KMS-11 (cell line): ENCODE measurements around the gene PPFIBP1.
A peak's percentile ranks its signal among the peaks of the same experiment; 100 is the strongest.

Source experiments
- H2AFZ ChIP-seq: fragments of 200-600 bp; sonication (generic); 2 replicates; pipeline ENCODE4 v1.6.1; 2016; ENCODE audit warnings: antibody characterized with exemption, mixed run types, low read depth
- H3K27ac ChIP-seq: fragments of 200-600 bp; sonication (generic); 2 replicates; pipeline ENCODE4 v1.6.1; 2016; ENCODE audit warnings: mild to moderate bottlenecking, mixed run types
- H3K27me3 ChIP-seq: fragments of 200-600 bp; sonication (generic); 2 replicates; pipeline ENCODE4 v1.6.1; 2017; ENCODE audit warnings: mild to moderate bottlenecking, low read depth, mixed run types, moderate library complexity; ENCODE audit not compliant: insufficient read depth
- H3K36me3 ChIP-seq: fragments of 200-600 bp; sonication (generic); 2 replicates; pipeline ENCODE4 v1.6.1; 2017; ENCODE audit warnings: mild to moderate bottlenecking, mixed run types; ENCODE audit not compliant: insufficient read depth
- H3K4me1 ChIP-seq: fragments of 200-600 bp; sonication (generic); 2 replicates; pipeline ENCODE4 v1.6.1; 2016; ENCODE audit warnings: mild to moderate bottlenecking, low read depth, mixed run types; ENCODE audit not compliant: poor library complexity, severe bottlenecking
- H3K4me2 ChIP-seq: fragments of 200-600 bp; sonication (generic); 2 replicates; pipeline ENCODE4 v1.7.0; 2016; ENCODE audit warnings: mild to moderate bottlenecking, mixed run types
- H3K4me3 ChIP-seq: fragments of 200-600 bp; sonication (generic); IDR thresholded peaks from 2 replicates; pipeline ENCODE4 v1.6.1; 2017; ENCODE audit warnings: low read depth, low read length, mixed read lengths; ENCODE audit not compliant: insufficient read depth
- H3K79me2 ChIP-seq: fragments of 200-600 bp; sonication (generic); 2 replicates; pipeline ENCODE4 v1.6.1; 2016; ENCODE audit warnings: low read depth, mixed run types; ENCODE audit not compliant: insufficient read depth
- H3K9ac ChIP-seq: fragments of 200-600 bp; sonication (generic); 2 replicates; pipeline ENCODE4 v1.6.1; 2016; ENCODE audit warnings: mild to moderate bottlenecking, mixed run types
- H4K20me1 ChIP-seq: fragments of 200-600 bp; sonication (generic); 2 replicates; pipeline ENCODE4 v1.6.1; 2016; ENCODE audit warnings: mild to moderate bottlenecking, mixed run types; ENCODE audit not compliant: insufficient read depth
- TF ChIP-seq, protein P1 (sequence below): fragments of 200-600 bp; sonication (generic); conservative IDR thresholded peaks from 2 replicates; pipeline ENCODE4 v1.6.1; 2017; ENCODE audit warnings: low read depth, mild to moderate bottlenecking, antibody characterized with exemption, low read length, moderate library complexity, mixed read lengths

The PPFIBP1 gene

DNA sequence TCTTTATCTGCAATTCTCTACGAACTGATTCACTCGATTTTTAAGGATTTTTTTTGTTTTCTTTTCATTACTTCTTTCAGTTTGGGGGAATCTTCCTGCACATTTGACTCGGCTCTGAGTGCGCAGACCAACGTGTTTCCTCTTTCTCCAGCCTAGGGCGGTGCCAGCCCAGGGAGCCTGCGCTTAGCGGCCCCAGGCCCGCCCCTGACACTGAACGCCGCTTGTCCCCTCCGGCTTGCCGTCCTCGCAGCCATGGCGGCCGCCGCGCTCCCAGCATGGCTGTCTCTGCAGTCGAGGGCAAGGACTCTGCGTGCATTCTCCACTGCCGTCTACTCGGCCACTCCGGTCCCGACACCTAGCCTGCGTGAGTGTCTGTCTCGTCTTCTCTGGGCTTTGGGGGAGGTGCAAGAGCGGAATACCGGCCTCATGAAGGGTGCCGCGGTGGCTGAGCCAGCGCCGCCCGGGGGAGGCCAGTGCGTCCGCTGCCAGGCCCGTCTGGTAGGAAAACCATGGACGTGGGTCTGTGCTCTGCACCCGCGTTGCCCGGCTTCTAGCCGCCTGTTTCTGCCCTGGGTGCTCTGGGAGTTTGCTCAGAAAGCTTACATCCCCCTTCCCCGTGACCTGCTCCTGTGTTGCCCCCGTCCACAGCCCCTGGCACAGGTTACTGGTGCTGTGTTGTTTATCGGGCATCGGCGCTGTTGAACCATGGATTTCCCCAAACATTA lies 186.7 kb downstream of the PPFIBP1 start, which contains the start of gene MRPS35:
TSS of gene MRPS35 (plus strand) at position 241 of the 725 bp plus-strand sequence. CDS start at position 253, 12 bp downstream.
- H3K4me2 ChIP-seq = peak within 1 kb of the TSS; percentile 81
- H3K9ac ChIP-seq = peak within 1 kb of the TSS; percentile 83
- H3K4me1 ChIP-seq = peaks cover 20% of the 10 kb centered on the region
- H3K27me3 ChIP-seq = no peaks in the 10 kb centered on the region
- H4K20me1 ChIP-seq = no peaks in the 10 kb centered on the region
- H3K36me3 ChIP-seq = no peaks in the 10 kb centered on the region
- peak within 1 kb of the TSS; percentile 90 for H2AFZ ChIP-seq
- H3K4me3 ChIP-seq = peak within 1 kb of the TSS; percentile 47
- H3K27ac ChIP-seq = peak within 1 kb of the TSS; percentile 84
- H3K79me2 ChIP-seq = peaks cover 37% of the 10 kb centered on the region
- TF ChIP-seq, protein P1, sequence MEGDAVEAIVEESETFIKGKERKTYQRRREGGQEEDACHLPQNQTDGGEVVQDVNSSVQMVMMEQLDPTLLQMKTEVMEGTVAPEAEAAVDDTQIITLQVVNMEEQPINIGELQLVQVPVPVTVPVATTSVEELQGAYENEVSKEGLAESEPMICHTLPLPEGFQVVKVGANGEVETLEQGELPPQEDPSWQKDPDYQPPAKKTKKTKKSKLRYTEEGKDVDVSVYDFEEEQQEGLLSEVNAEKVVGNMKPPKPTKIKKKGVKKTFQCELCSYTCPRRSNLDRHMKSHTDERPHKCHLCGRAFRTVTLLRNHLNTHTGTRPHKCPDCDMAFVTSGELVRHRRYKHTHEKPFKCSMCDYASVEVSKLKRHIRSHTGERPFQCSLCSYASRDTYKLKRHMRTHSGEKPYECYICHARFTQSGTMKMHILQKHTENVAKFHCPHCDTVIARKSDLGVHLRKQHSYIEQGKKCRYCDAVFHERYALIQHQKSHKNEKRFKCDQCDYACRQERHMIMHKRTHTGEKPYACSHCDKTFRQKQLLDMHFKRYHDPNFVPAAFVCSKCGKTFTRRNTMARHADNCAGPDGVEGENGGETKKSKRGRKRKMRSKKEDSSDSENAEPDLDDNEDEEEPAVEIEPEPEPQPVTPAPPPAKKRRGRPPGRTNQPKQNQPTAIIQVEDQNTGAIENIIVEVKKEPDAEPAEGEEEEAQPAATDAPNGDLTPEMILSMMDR = no peak

DNA sequence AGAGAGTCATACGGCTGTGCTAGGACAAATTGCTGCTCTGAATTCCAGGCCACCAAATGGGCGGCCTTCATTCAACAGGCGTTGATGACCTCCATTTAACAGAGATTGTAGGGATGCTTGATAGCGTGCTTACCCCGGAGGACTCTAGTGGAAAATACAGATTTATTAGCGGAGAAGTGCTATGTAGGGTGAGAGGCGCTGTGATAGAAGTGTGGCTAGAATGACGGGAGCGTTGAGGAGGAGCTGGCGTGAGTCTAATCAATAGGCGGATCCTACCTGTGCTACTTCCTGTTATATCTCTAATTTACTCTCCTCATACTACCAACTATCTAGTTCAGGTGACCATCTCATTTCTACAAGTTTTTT lies 187.3 kb downstream of the PPFIBP1 start:
- peak overlapping the region; percentile 81 for H3K4me2 ChIP-seq
- H3K27me3 ChIP-seq = no peaks in the 10 kb centered on the region
- H3K36me3 ChIP-seq = no peaks in the 10 kb centered on the region
- peak overlapping the region; percentile 47 for H3K4me3 ChIP-seq
- TF ChIP-seq, protein P1 = no peak
- peak overlapping the region; percentile 90 for H2AFZ ChIP-seq
- H3K9ac ChIP-seq = peak overlapping the region; percentile 83
- H3K27ac ChIP-seq = peak overlapping the region; percentile 84
- no peaks in the 10 kb centered on the region for H4K20me1 ChIP-seq
- peaks cover 20% of the 10 kb centered on the region for H3K4me1 ChIP-seq
- H3K79me2 ChIP-seq = peaks cover 37% of the 10 kb centered on the region

DNA sequence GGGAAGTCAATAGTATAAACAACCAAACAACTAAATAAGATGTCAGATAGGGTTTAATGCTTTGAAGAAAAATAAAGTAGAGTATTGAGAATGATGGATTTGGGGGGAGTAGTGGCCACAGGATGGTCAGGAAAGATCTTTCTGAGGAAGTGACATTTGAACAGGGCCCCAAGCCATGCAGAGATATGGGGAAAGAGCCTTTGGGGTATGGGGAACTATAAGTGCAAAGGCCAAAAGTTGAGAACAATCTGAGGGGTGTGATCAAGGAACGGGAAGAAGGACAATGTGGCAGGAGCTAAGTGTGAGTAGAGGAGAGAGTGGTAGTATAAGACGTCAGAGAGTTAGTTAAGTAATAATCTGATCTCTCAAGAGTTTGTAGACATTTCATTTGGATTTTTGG lies 188.0 kb downstream of the PPFIBP1 start:
- no peak overlapping the region for H2AFZ ChIP-seq
- 0 out of 2 replicates have a peak overlapping the region, but pooled peaks have one; percentile 83 for H3K9ac ChIP-seq
- peaks cover 20% of the 10 kb centered on the region for H3K4me1 ChIP-seq
- peak overlapping the region; percentile 81 for H3K4me2 ChIP-seq
- no peak overlapping the region for H3K27ac ChIP-seq
- no peak overlapping the region for H3K4me3 ChIP-seq
- no peaks in the 10 kb centered on the region for H3K27me3 ChIP-seq
- 0 out of 2 replicates have a peak, but pooled peaks cover 4% of the 10 kb centered on the region for H3K36me3 ChIP-seq
- no peaks in the 10 kb centered on the region for H4K20me1 ChIP-seq
- TF ChIP-seq, protein P1 = no peak
- peaks cover 37% of the 10 kb centered on the region for H3K79me2 ChIP-seq

DNA sequence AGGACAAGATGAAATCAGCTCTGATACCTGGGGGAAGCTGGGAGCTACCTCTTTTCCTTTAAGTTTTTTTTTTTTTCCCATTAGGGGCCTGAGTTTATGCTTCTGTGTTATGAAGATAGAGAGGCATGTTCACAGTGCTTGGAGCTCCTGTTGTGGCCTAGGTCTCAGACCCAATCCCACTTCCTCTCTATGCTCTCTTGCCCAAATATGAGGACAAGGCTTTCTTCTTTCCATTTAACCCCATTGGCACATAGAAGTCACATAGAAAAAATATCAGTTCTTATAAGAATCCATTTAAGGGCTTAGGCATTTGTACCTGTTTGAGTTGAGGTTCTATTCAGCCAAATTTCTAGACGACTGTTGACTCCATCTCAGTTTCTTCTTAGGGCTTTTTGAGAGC lies 199.2 kb downstream of the PPFIBP1 start:
- TF ChIP-seq, protein P1 = no peak
- Histone ChIP-seq H3K9ac (no peak overlapping the region), H3K36me3 (no peaks in the 10 kb centered on the region)

More for the DNA sequence above, 199.2 kb downstream of the PPFIBP1 start:
- Histone ChIP-seq H2AFZ (no peak overlapping the region), H3K4me2 (no peak overlapping the region), H4K20me1 (no peaks in the 10 kb centered on the region), H3K4me1 (no peaks in the 10 kb centered on the region), H3K4me3 (no peak overlapping the region), H3K79me2 (no peaks in the 10 kb centered on the region), H3K27ac (no peak overlapping the region), H3K27me3 (no peaks in the 10 kb centered on the region)
